K562 (cell line): ENCODE measurements around the gene NELFA. TPM values are rescaled to one million over a fixed set of nuclear protein-coding genes. Genes with fewer than 3 reads are reported as not detected.

Experiments
- ATF3 ChIP-seq, 2 experiments: fragments of 450-650 bp in 1 of 2; sonication (generic) in 1 of 2; formaldehyde crosslinking in 1 of 2; IDR thresholded peaks in 1 of 2; conservative IDR thresholded peaks in 1 of 2; 2 replicates each; pipeline versions ENCODE4 v1.6.1 to v1.8.1; 2016 to 2023; ENCODE audit warnings: mild to moderate bottlenecking in 2 of 2, moderate library complexity in 2 of 2, inconsistent platforms in 1 of 2, missing genetic modification reagents in 1 of 2
- ELF1 ChIP-seq: fragments of 200-800 bp; sonication (Bioruptor generic); IDR thresholded peaks from 2 replicates; pipeline ENCODE4 v1.6.1; 2016; ENCODE audit warnings: missing genetic modification characterization, missing compliant biosample characterization
- HMGN3 ChIP-seq: IDR thresholded peaks from 2 replicates; pipeline ENCODE4 v1.6.1; 2011; ENCODE audit warnings: borderline replicate concordance, low read depth, mild to moderate bottlenecking, mixed read lengths, low read length; ENCODE audit not compliant: insufficient read length; ENCODE audit errors: extremely low read depth
- MCM7 ChIP-seq, 2 experiments: fragments of 450-650 bp; IDR thresholded peaks; 2 replicates each; pipeline ENCODE4 v1.6.1; 2016 to 2018
- MXD1 ChIP-seq: fragments of 250-450 bp; sonication (Bioruptor Pico); IDR thresholded peaks from 2 replicates; pipeline ENCODE4 v1.8.0; 2021; ENCODE audit warnings: borderline replicate concordance, mild to moderate bottlenecking, moderate library complexity; ENCODE audit not compliant: poor library complexity, severe bottlenecking
- PML ChIP-seq: IDR thresholded peaks from 2 replicates; pipeline ENCODE4 v1.6.1; 2012; ENCODE audit warnings: low read length, inconsistent platforms
- POLR2A ChIP-seq: fragments of 450-650 bp; conservative IDR thresholded peaks from 2 replicates; pipeline ENCODE4 v1.6.1; 2016
- RB1 ChIP-seq: fragments of 450-650 bp; IDR thresholded peaks from 2 replicates; pipeline ENCODE4 v1.6.1; 2017; ENCODE audit warnings: low read depth, mild to moderate bottlenecking
- SNIP1 ChIP-seq: fragments of 450-650 bp; IDR thresholded peaks from 2 replicates; pipeline ENCODE4 v1.7.1; 2017; ENCODE audit warnings: low read depth, mild to moderate bottlenecking
- SOX6 ChIP-seq: fragments of 450-650 bp; IDR thresholded peaks from 2 replicates; pipeline ENCODE4 v1.6.1; 2014; ENCODE audit warnings: mild to moderate bottlenecking
- TFAP4 ChIP-seq: sonication (generic); formaldehyde crosslinking; IDR thresholded peaks from 2 replicates; pipeline ENCODE4 v1.8.0; 2022; ENCODE audit warnings: missing genetic modification reagents, mild to moderate bottlenecking, moderate library complexity, borderline replicate concordance
- TSHZ1 ChIP-seq: fragments of 250-450 bp; sonication (Bioruptor Pico); IDR thresholded peaks from 2 replicates; pipeline ENCODE4 v1.4.0; 2020; ENCODE audit warnings: mild to moderate bottlenecking, moderate library complexity
- ZBTB33 ChIP-seq: sonication (generic); formaldehyde crosslinking; IDR thresholded peaks from 2 replicates; pipeline ENCODE4 v1.8.1; 2023; ENCODE audit warnings: mild to moderate bottlenecking, missing genetic modification reagents
- ZBTB49 ChIP-seq: sonication (generic); formaldehyde crosslinking; IDR thresholded peaks from 2 replicates; pipeline ENCODE4 v1.8.0; 2022; ENCODE audit warnings: missing genetic modification reagents, mild to moderate bottlenecking, borderline replicate concordance
- ZC3H8 ChIP-seq: fragments of 450-650 bp; IDR thresholded peaks from 2 replicates; pipeline ENCODE4 v1.6.1; 2017
- ZNF583 ChIP-seq: fragments of 250-450 bp; sonication (Bioruptor Pico); IDR thresholded peaks from 2 replicates; pipeline ENCODE4 v1.4.0; 2020
- polyA plus RNA-seq, 8 experiments: library from polyadenylated mRNA; depleted of rRNA in 4 of 8; stranded (reverse) in 5 of 8; unstranded in 3 of 8; fragments of >200 nt; fragmentation: Nextera tagmentation in 2 of 8; fragmentation: Illumina TruSeq in 1 of 8; extraction: Ambion mirVana in 2 of 8; extraction: Trizol in 1 of 8; gene quantifications; 2 replicates each; pipeline versions ENCODE4 v1.2.1 to v1.2.3, GENCODE V29; 2011 to 2014; ENCODE audit warnings: inconsistent platforms in 1 of 8, missing spikeins in 1 of 8
- total RNA-seq, 7 experiments: library from RNA; depleted of rRNA in 6 of 7; stranded (reverse); fragments of >200 nt in 6 of 7; fragmentation: Illumina TruSeq in 2 of 7; extraction: Trizol in 2 of 7; gene quantifications; 2 replicates each; pipeline versions ENCODE4 v1.2.1 to v1.2.3, GENCODE V29; 2011 to 2021; ENCODE audit warnings: low replicate concordance in 1 of 7

Gene NELFA
- total and polyA plus RNA-seq, 9 of the 15 experiments (the other 6 are each of a cell fraction or from before 2014, with no cell fraction given) = 0.76 to 59.6 (median 14.8) TPM

- no peak for TF ChIP-seq TSHZ1 (CRISPR knock-in tag)
- TF ChIP-seq PML = no peak
- TF ChIP-seq TFAP4 (CRISPR knock-in tag) = peak; percentile 44; the same call in 1 of the 2 replicates
- no peak for TF ChIP-seq RB1
- TF ChIP-seq MCM7 (IDR thresholded peaks at IDR 0.05) = no peak
- no peak for TF ChIP-seq ELF1 (tag)
- TF ChIP-seq MXD1 = no peak
- no peak for TF ChIP-seq ZBTB49 (CRISPR knock-in tag)
- TF ChIP-seq POLR2A = peak; percentile 39; the same call in 1 of the 2 replicates
- TF ChIP-seq SOX6 = 0 out of 2 replicates have a peak, but pooled peaks have one; percentile 7
- TF ChIP-seq ATF3 (IDR thresholded peaks at IDR 0.05) = no peak
- TF ChIP-seq ATF3 (CRISPR knock-in tag; conservative IDR thresholded peaks at IDR 0.05) = 0 out of 2 replicates have a peak, but pooled peaks have one; percentile 51
- TF ChIP-seq ZBTB33 (CRISPR knock-in tag) = peak; percentile 65; the same call in 1 of the 2 replicates
- TF ChIP-seq ZC3H8 = no peak
- no peak for TF ChIP-seq SNIP1
- TF ChIP-seq ZNF583 (CRISPR knock-in tag) = no peak
- peak; percentile 37 for TF ChIP-seq HMGN3
These were observed 27.3 kb downstream of the NELFA start (continued) for GRCh38 chr4:1981251-1982058.
